H1 (cell line): ENCODE results near the gene SH3GL1. TPM values are rescaled to one million over a fixed set of nuclear protein-coding genes. Genes with fewer than 3 reads are reported as not detected.

Source experiments
- CTCF ChIA-PET: fragments of 300-600 bp; sonication (Branson Sonifier 250); formaldehyde crosslinking; loops from one replicate; lab custom pipeline; 2021; ENCODE audit not compliant: partially characterized antibody; lab: Charles Lee
- POLR2A ChIA-PET: fragments of 300-600 bp; sonication (Branson Sonifier 250); formaldehyde crosslinking; loops from one replicate; lab custom pipeline; 2021; ENCODE audit warnings: inconsistent platforms; ENCODE audit not compliant: partially characterized antibody; lab: Charles Lee
- DNase-seq, 2 experiments: peaks; one replicate each; pipeline versions ENCODE4 v3.0.0 to v3.0.0-alpha.2; 2010 to 2022; ENCODE audit warnings: low spot score in 2 of 2, low read depth in 1 of 2, mixed read lengths in 1 of 2
- FAIRE-seq: peaks from 2 replicates; lab custom pipeline; 2011; peaks lifted over from hg19 to GRCh38; lab: Jason Lieb, UNC
- H2AFZ ChIP-seq: 2 replicates; pipeline ENCODE4 v1.8.1; 2012; ENCODE audit warnings: low read length, inconsistent platforms
- H2AK5ac ChIP-seq: 2 replicates; pipeline ENCODE4 v1.6.1; 2013; ENCODE audit warnings: low read depth, low read length
- H2BK120ac ChIP-seq: replicated peaks from 2 replicates; pipeline ENCODE3; 2013; ENCODE audit warnings: low read depth, low read length, inconsistent platforms
- H2BK12ac ChIP-seq: 2 replicates; pipeline ENCODE4 v1.6.1; 2013; ENCODE audit warnings: low read depth, low read length
- H2BK15ac ChIP-seq: 2 replicates; pipeline ENCODE4 v1.6.1; 2013; ENCODE audit warnings: low read length
- H2BK20ac ChIP-seq: 2 replicates; pipeline ENCODE4 v1.6.1; 2013; ENCODE audit warnings: low read length
- H2BK5ac ChIP-seq: 2 replicates; pipeline ENCODE4 v1.6.1; 2013; ENCODE audit warnings: low read depth, low read length
- H3K14ac ChIP-seq: 2 replicates; pipeline ENCODE4 v1.6.1; 2013; ENCODE audit warnings: inconsistent platforms; ENCODE audit not compliant: insufficient read length
- H3K18ac ChIP-seq: 2 replicates; pipeline ENCODE4 v1.6.1; 2013; ENCODE audit warnings: low read length; ENCODE audit errors: extremely low read depth
- H3K23ac ChIP-seq: 2 replicates; pipeline ENCODE4 v1.6.1; 2013; ENCODE audit warnings: inconsistent platforms; ENCODE audit not compliant: insufficient read length
- H3K23me2 ChIP-seq: 2 replicates; pipeline ENCODE4 v1.6.1; 2013; ENCODE audit warnings: low read depth, low read length
- H3K27ac ChIP-seq: 2 replicates; pipeline ENCODE4 v1.6.1; 2011; ENCODE audit warnings: low read depth, low read length, inconsistent platforms
- H3K27me3 ChIP-seq, 4 experiments: replicated peaks in 1 of 4; 1 replicate in 1 of 4; 2 replicates in 3 of 4; pipeline versions ENCODE4 v1.6.1 to v1.8.1; 2011 to 2013; ENCODE audit warnings: low read length in 3 of 4, mild to moderate bottlenecking in 3 of 4, inconsistent platforms in 2 of 4, mixed read lengths in 2 of 4, moderate library complexity in 1 of 4; ENCODE audit not compliant: control insufficient read depth in 3 of 4, insufficient read depth in 3 of 4; ENCODE audit errors: extremely low read depth in 1 of 4
- H3K36me3 ChIP-seq, 4 experiments: 2 replicates each; pipeline versions ENCODE4 v1.6.1 to v1.8.1; 2011 to 2013; ENCODE audit warnings: mild to moderate bottlenecking in 4 of 4, low read length in 3 of 4, moderate library complexity in 2 of 4, control low read depth in 1 of 4, inconsistent platforms in 1 of 4; ENCODE audit not compliant: insufficient read depth in 4 of 4, control insufficient read depth in 2 of 4
- H3K4ac ChIP-seq: replicated peaks from 2 replicates; pipeline ENCODE3; 2013; ENCODE audit warnings: low read length, low read depth, mixed read lengths, inconsistent platforms; ENCODE audit not compliant: insufficient read length
- H3K4me1 ChIP-seq, 4 experiments: replicated peaks in 1 of 4; 1 replicate in 1 of 4; 2 replicates in 3 of 4; pipeline versions ENCODE4 v1.6.1 to v1.8.1; 2011 to 2013; ENCODE audit warnings: low read length in 3 of 4, inconsistent platforms in 2 of 4, mixed read lengths in 1 of 4; ENCODE audit not compliant: insufficient read depth in 4 of 4, control insufficient read depth in 3 of 4
- H3K4me2 ChIP-seq, 2 experiments: 2 replicates each; pipeline versions ENCODE4 v1.6.1 to v1.8.1; 2011 to 2013; ENCODE audit warnings: low read depth in 2 of 2, low read length in 2 of 2, control low read depth in 1 of 2, inconsistent platforms in 1 of 2, mild to moderate bottlenecking in 1 of 2; ENCODE audit not compliant: insufficient read depth in 1 of 2
- H3K4me3 ChIP-seq, 4 experiments: fragments of 200-600, 300-600 bp in 1 of 4; sonication (generic), shearing (Covaris generic), sonication (Bioruptor Twin) in 1 of 4; 2 replicates each; pipeline versions ENCODE4 v1.5.1 to v1.8.1; 2011 to 2016; ENCODE audit warnings: low read length in 4 of 4, low read depth in 3 of 4, control low read depth in 2 of 4, inconsistent platforms in 2 of 4, mild to moderate bottlenecking in 2 of 4, mixed read lengths in 1 of 4, moderate library complexity in 1 of 4; ENCODE audit not compliant: insufficient read depth in 2 of 4; ENCODE audit errors: extremely low read depth in 1 of 4
- H3K56ac ChIP-seq: replicated peaks from 2 replicates; pipeline ENCODE3; 2013; ENCODE audit warnings: low read depth, mild to moderate bottlenecking, mixed read lengths, low read length, inconsistent platforms; ENCODE audit not compliant: insufficient read length
- H3K79me1 ChIP-seq: 2 replicates; pipeline ENCODE4 v1.6.1; 2013; ENCODE audit warnings: low read depth, low read length, control low read depth
- H3K79me2 ChIP-seq, 2 experiments: 2 replicates each; pipeline versions ENCODE4 v1.6.1 to v1.8.1; 2012 to 2013; ENCODE audit warnings: low read length in 2 of 2, mild to moderate bottlenecking in 2 of 2, inconsistent platforms in 1 of 2; ENCODE audit not compliant: insufficient read depth in 2 of 2, control insufficient read depth in 1 of 2
- H3K9ac ChIP-seq, 4 experiments: replicated peaks in 1 of 4; 1 replicate in 1 of 4; 2 replicates in 3 of 4; pipeline versions ENCODE4 v1.6.1 to v1.8.1; 2011 to 2013; ENCODE audit warnings: low read depth in 3 of 4, low read length in 3 of 4, control low read depth in 2 of 4, mild to moderate bottlenecking in 2 of 4, moderate library complexity in 2 of 4, inconsistent platforms in 1 of 4; ENCODE audit errors: extremely low read depth in 1 of 4
- H3K9me3 ChIP-seq, 2 experiments: 2 replicates each; pipeline versions ENCODE4 v1.6.1 to v1.8.1; 2012 to 2013; ENCODE audit warnings: mild to moderate bottlenecking in 2 of 2, moderate library complexity in 2 of 2, control low read depth in 1 of 2, inconsistent platforms in 1 of 2, low read depth in 1 of 2, low read length in 1 of 2, mixed read lengths in 1 of 2; ENCODE audit not compliant: insufficient read depth in 2 of 2
- H4K20me1 ChIP-seq, 2 experiments: replicated peaks in 1 of 2; 2 replicates each; pipeline versions ENCODE3 to v1.8.1; 2011 to 2013; ENCODE audit warnings: inconsistent platforms in 2 of 2, low read length in 2 of 2, mild to moderate bottlenecking in 1 of 2; ENCODE audit not compliant: insufficient read depth in 2 of 2, control insufficient read depth in 1 of 2
- H4K5ac ChIP-seq: 2 replicates; pipeline ENCODE4 v1.6.1; 2013; ENCODE audit warnings: low read length, low read depth, mixed read lengths, inconsistent platforms; ENCODE audit not compliant: insufficient read length
- H4K8ac ChIP-seq: 2 replicates; pipeline ENCODE4 v1.8.0; 2013; ENCODE audit warnings: mild to moderate bottlenecking, moderate library complexity, low read length, inconsistent platforms; ENCODE audit not compliant: insufficient read depth; ENCODE audit errors: extremely low read depth
- H4K91ac ChIP-seq: replicated peaks from 2 replicates; pipeline ENCODE3; 2013; ENCODE audit warnings: low read length, mixed read lengths, inconsistent platforms; ENCODE audit not compliant: insufficient read length
- KDM1A ChIP-seq: fragments of 200-600, 300-600 bp; sonication (generic); IDR thresholded peaks from 2 replicates; pipeline ENCODE4 v1.7.1; 2016; ENCODE audit warnings: mild to moderate bottlenecking, low read length, borderline replicate concordance
- POLR2A ChIP-seq, 2 experiments: IDR thresholded peaks; 1 replicate in 1 of 2; 2 replicates in 1 of 2; pipeline ENCODE4 v1.6.1; 2011; ENCODE audit warnings: low read depth in 2 of 2, low read length in 2 of 2, mild to moderate bottlenecking in 2 of 2; ENCODE audit errors: control extremely low read depth in 1 of 2
- POLR2AphosphoS5 ChIP-seq: IDR thresholded peaks from 2 replicates; pipeline ENCODE4 v1.6.1; 2011; ENCODE audit warnings: low read depth, low read length
- WGBS, 2 experiments: shearing (Covaris generic) in 1 of 2; methylation state at CpG; one replicate each; pipeline versions ENCODE4 v1.1.6 to v1.1.7; 2013 to 2015; ENCODE audit warnings: low lambda C conversion rate in 2 of 2, mixed read lengths in 2 of 2, inconsistent platforms in 1 of 2, low coverage in 1 of 2, missing lambda C conversion rate in 1 of 2; ENCODE audit not compliant: insufficient replicate concordance in 2 of 2, insufficient coverage in 1 of 2, insufficient read length in 1 of 2; ENCODE audit errors: extremely low coverage in 1 of 2, missing lambda C conversion rate in 1 of 2; 5-methylcytosine and 5-hydroxymethylcytosine counted together
- polyA plus RNA-seq, 7 experiments: library from polyadenylated mRNA; depleted of rRNA in 3 of 7; stranded (reverse) in 5 of 7; unstranded in 2 of 7; fragments of >200 nt in 5 of 7; fragments of 200-250 nt in 2 of 7; gene quantifications; 1 replicate in 5 of 7; 2 replicates in 1 of 7; 4 replicates in 1 of 7; pipeline versions ENCODE4 v1.2.1 to v1.2.3, GENCODE V29; 2011 to 2013; ENCODE audit warnings: missing spikeins in 2 of 7, mixed read lengths in 2 of 7
- total RNA-seq: library from RNA; stranded (reverse); fragmentation: NEBNext Ultra II Directional; extraction: Animal tissue kit (Norgen Biotek cat#: 25700); gene quantifications from 2 replicates; pipeline ENCODE4 v1.2.1, GENCODE V29; 2021

The SH3GL1 gene
- total and polyA plus RNA-seq, 2 of the 8 experiments (the other 6 are each of a cell fraction or from before 2014, with no cell fraction given), result 81.5 to 102 TPM

DNA sequence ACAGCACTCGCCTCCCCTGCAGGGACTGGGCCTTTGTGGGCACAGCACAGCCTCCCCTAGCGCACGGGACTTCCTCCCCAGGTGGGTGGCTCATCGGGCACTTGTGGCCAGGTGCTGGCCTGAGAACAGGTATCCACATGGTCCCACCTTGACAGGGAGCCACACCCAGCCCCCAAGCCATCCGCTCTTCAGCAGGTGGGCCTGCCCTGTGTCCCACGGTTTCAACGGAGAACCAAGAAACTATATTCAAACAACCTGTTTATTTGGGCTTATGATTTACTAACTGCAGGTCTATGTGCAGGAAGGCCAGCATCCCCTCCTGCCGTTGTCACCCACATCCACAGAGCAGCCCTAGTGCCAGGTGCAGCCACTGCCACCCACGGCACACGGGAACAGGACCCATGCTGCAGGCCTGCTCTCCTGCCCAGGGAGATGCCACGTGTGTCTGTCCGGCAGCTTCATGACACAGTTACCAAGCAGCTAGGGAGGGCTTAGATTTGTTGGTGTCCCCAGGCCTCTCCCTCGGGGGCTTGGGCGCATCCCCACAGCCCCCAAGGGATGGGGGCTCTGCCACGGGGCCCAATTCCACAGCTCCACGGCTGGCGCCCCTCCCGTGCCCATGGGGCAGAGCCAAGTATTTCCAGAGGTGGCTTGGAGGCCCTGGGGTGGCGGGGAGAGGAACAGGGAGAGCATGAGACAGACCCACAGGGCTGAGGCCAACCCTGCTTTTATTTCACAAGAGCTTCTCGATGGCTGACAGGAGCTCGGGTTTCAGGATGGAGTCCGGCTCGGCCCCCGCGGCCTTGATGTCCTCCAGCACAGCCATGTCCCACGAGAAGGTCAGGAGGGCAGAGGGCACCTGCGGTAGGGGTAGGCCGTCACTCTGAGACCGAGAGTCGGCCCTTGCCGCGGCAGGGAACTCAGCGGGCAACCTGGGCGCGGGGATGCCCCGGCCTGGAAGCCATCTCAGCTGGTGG is 44.7 kb upstream of the SH3GL1 start:
- POLR2A ChIA-PET, result interaction anchor here (1.2 to 58.1 kb wide), 6 partner anchors 7 to 196 kb away, joined by 3 to 1590 read pairs (median 7); partner anchors contain the start of genes CHAF1A, SH3GL1 and UBXN6
- Histone ChIP-seq H4K91ac (no peak overlapping the region), H3K27me3 (no peaks in the 10 kb centered on the region), H2BK20ac (no peak overlapping the region), H3K79me1 (no peaks in the 10 kb centered on the region; the same call in 1 of the 2 replicates), H2AK5ac (no peak overlapping the region), H3K18ac (no peak overlapping the region), H3K14ac (no peak overlapping the region), H2BK12ac (no peak overlapping the region), H3K4me2 (no peak overlapping the region), H3K79me2 (no peaks in the 10 kb centered on the region), H2BK120ac (no peak overlapping the region), H2BK15ac (no peak overlapping the region), H4K5ac (no peak overlapping the region), H3K36me3 (peaks cover 16 to 43% (median 30%) of the 10 kb centered on the region in 4 experiments; a peak in 7 of 8 replicates), H3K23me2 (no peaks in the 10 kb centered on the region), H2AFZ (no peak overlapping the region), H3K4me1 (peaks cover 0 to 2% (median 0%) of the 10 kb centered on the region in 4 experiments; a peak in 4 of 7 replicates), H3K4me3 (no peak overlapping the region), H3K9me3 (no peaks in the 10 kb centered on the region), H2BK5ac (no peak overlapping the region), H3K4ac (no peak overlapping the region), H3K23ac (no peak overlapping the region), H4K20me1 (peaks cover 13 to 35% of the 10 kb centered on the region in 2 experiments), H3K27ac (peak overlapping the region; percentile 38), H3K9ac (no peak overlapping the region; a peak in 1 of 7 replicates), H3K56ac (no peak overlapping the region), H4K8ac (no peak overlapping the region; the same call in 1 of the 2 replicates)
- WGBS, 2 experiments, result 89% methylated on average over 35 of the region's 36 CpGs; no CpG with 5 or more reads in 1 of the 2 experiments
- CTCF ChIA-PET, result interaction anchor here (0.5 to 3.6 kb wide), 3 partner anchors 8 to 124 kb away, joined by 4 to 12 read pairs (median 6); no protein-coding TSS in a partner anchor
- DNase-seq (peak in 1 of 2 experiments; percentile 52), FAIRE-seq (no peak)
- TF ChIP-seq POLR2AphosphoS5, result peak; percentile 38
- TF ChIP-seq POLR2A (IDR thresholded peaks at IDR 0.05; ENCODE audit: control extremely low read depth in 1 of 2, low read depth in 2 of 2, low read length in 2 of 2), result peak in 1 of 2 experiments; percentile 39; a peak in 2 of 3 replicates
- TF ChIP-seq KDM1A, result no peak
